OCI-LY7 (cell line): ENCODE results near the gene ACE.

Experiments
- CTCF ChIP-seq: fragments of 200-600 bp; sonication (generic); conservative IDR thresholded peaks from 2 replicates; pipeline ENCODE4 v1.5.1; 2014; ENCODE audit warnings: mild to moderate bottlenecking, antibody characterized with exemption, low read length, moderate library complexity, mixed read lengths
- EZH2phosphoT487 ChIP-seq: fragments of 200-600 bp; sonication (generic); IDR thresholded peaks from 2 replicates; pipeline ENCODE4 v1.6.1; 2018; ENCODE audit warnings: low read depth, borderline replicate concordance, mild to moderate bottlenecking, mixed run types, antibody characterized with exemption, low read length, moderate library complexity, mixed read lengths

- TF ChIP-seq CTCF (no peak), EZH2phosphoT487 (no peak)
Observed at GRCh38 chr17:63491413-63491812, 14.6 kb downstream of the ACE start.
